H9 (cell line): ENCODE data around the gene NAMPT. TPM values are rescaled to one million over a fixed set of nuclear protein-coding genes. Genes with fewer than 3 reads are reported as not detected.

Source experiments
- DNase-seq: peaks from one replicate; pipeline ENCODE4 v3.0.0-alpha.2; 2017
- H2AFZ ChIP-seq: one replicate; pipeline ENCODE4 v1.6.1; 2013; ENCODE audit warnings: mild to moderate bottlenecking, low read length, control low read depth, moderate library complexity
- H2AK5ac ChIP-seq: 2 replicates; pipeline ENCODE4 v1.6.1; 2013; ENCODE audit warnings: low read length, control low read depth, mixed read lengths; ENCODE audit not compliant: insufficient read length
- H2BK120ac ChIP-seq: one replicate; pipeline ENCODE4 v1.6.1; 2013; ENCODE audit warnings: low read depth, mild to moderate bottlenecking, low read length, control low read depth, inconsistent platforms; ENCODE audit not compliant: poor library complexity, severe bottlenecking
- H2BK12ac ChIP-seq: 2 replicates; pipeline ENCODE4 v1.6.1; 2013; ENCODE audit warnings: low read length, control low read depth, mixed read lengths, low read depth; ENCODE audit not compliant: insufficient read length
- H2BK15ac ChIP-seq: 2 replicates; pipeline ENCODE4 v1.6.1; 2013; ENCODE audit warnings: low read depth, low read length, control low read depth
- H2BK20ac ChIP-seq: one replicate; pipeline ENCODE4 v1.6.1; 2013; ENCODE audit warnings: low read depth, mild to moderate bottlenecking, low read length, control low read depth, inconsistent platforms; ENCODE audit not compliant: poor library complexity, severe bottlenecking
- H2BK5ac ChIP-seq: 2 replicates; pipeline ENCODE4 v1.6.1; 2013; ENCODE audit warnings: low read length, control low read depth, mixed read lengths; ENCODE audit not compliant: insufficient read length
- H3K14ac ChIP-seq: 2 replicates; pipeline ENCODE4 v1.6.1; 2013; ENCODE audit warnings: low read length, control low read depth; ENCODE audit not compliant: insufficient read depth
- H3K18ac ChIP-seq: 2 replicates; pipeline ENCODE4 v1.6.1; 2013; ENCODE audit warnings: low read depth, mild to moderate bottlenecking, mixed read lengths, low read length, control low read depth; ENCODE audit not compliant: insufficient read length
- H3K23ac ChIP-seq: 2 replicates; pipeline ENCODE4 v1.6.1; 2013; ENCODE audit warnings: low read length, control low read depth, mixed read lengths, low read depth; ENCODE audit not compliant: insufficient read length
- H3K23me2 ChIP-seq: 2 replicates; pipeline ENCODE4 v1.6.1; 2013; ENCODE audit warnings: low read depth, mild to moderate bottlenecking, mixed read lengths, low read length, control low read depth; ENCODE audit not compliant: insufficient read length, poor library complexity, severe bottlenecking
- H3K27ac ChIP-seq: 2 replicates; pipeline ENCODE4 v1.5.1; 2013; ENCODE audit warnings: low read length, control low read depth, mixed read lengths, low read depth; ENCODE audit not compliant: insufficient read length
- H3K27me3 ChIP-seq: 2 replicates; pipeline ENCODE4 v1.6.1; 2013; ENCODE audit warnings: low read length, control low read depth, inconsistent platforms; ENCODE audit not compliant: insufficient read depth
- H3K4ac ChIP-seq: 2 replicates; pipeline ENCODE4 v1.6.1; 2013; ENCODE audit warnings: low read depth, mild to moderate bottlenecking, control low read depth, inconsistent platforms, low read length, moderate library complexity
- H3K4me1 ChIP-seq: 2 replicates; pipeline ENCODE4 v1.6.1; 2013; ENCODE audit warnings: low read length, control low read depth, inconsistent platforms; ENCODE audit not compliant: insufficient read depth
- H3K4me2 ChIP-seq: 2 replicates; pipeline ENCODE4 v1.6.1; 2013; ENCODE audit warnings: low read length, control low read depth, mixed read lengths; ENCODE audit not compliant: insufficient read length, insufficient read depth
- H3K56ac ChIP-seq: 2 replicates; pipeline ENCODE4 v1.6.1; 2013; ENCODE audit warnings: low read depth, mild to moderate bottlenecking, mixed read lengths, low read length, control low read depth; ENCODE audit not compliant: insufficient read length
- H3K79me1 ChIP-seq: 2 replicates; pipeline ENCODE4 v1.6.1; 2013; ENCODE audit warnings: low read depth, mild to moderate bottlenecking, moderate library complexity, low read length, control low read depth, inconsistent platforms; ENCODE audit not compliant: insufficient read depth, poor library complexity, severe bottlenecking
- H3K79me2 ChIP-seq: 2 replicates; pipeline ENCODE4 v1.6.1; 2013; ENCODE audit warnings: low read length, control low read depth, inconsistent platforms; ENCODE audit not compliant: insufficient read depth
- H3K9ac ChIP-seq: 2 replicates; pipeline ENCODE4 v1.6.1; 2013; ENCODE audit warnings: low read length, control low read depth, mixed read lengths; ENCODE audit not compliant: insufficient read length; ENCODE audit errors: extremely low read depth
- H3K9me3 ChIP-seq: one replicate; pipeline ENCODE4 v1.6.1; 2013; ENCODE audit warnings: low read depth, low read length, inconsistent platforms; ENCODE audit not compliant: control insufficient read depth
- H3T11ph ChIP-seq: one replicate; pipeline ENCODE4 v1.6.1; 2013; ENCODE audit warnings: mild to moderate bottlenecking, low read length, control low read depth, inconsistent platforms
- H4K20me1 ChIP-seq: one replicate; pipeline ENCODE4 v1.6.1; 2013; ENCODE audit not compliant: control insufficient read depth, insufficient read length, insufficient read depth
- H4K5ac ChIP-seq: 2 replicates; pipeline ENCODE4 v1.6.1; 2013; ENCODE audit warnings: low read depth, mild to moderate bottlenecking, mixed read lengths, low read length, control low read depth; ENCODE audit not compliant: insufficient read length
- H4K8ac ChIP-seq: replicated peaks from 2 replicates; pipeline ENCODE4 v1.6.1; 2013; ENCODE audit warnings: low read length, control low read depth, mixed read lengths, low read depth; ENCODE audit not compliant: insufficient read length
- H4K91ac ChIP-seq: 2 replicates; pipeline ENCODE4 v1.6.1; 2013; ENCODE audit warnings: low read depth, mild to moderate bottlenecking, moderate library complexity, mixed read lengths, low read length, control low read depth; ENCODE audit not compliant: insufficient read length
- H3K27ac Mint-ChIP-seq, 3 experiments: 2 replicates in 2 of 3; 3 replicates in 1 of 3; pipeline ENCODE4 v1.8.0; 2020 to 2021; ENCODE audit warnings: mixed read lengths in 3 of 3, mild to moderate bottlenecking in 1 of 3, moderate library complexity in 1 of 3
- H3K27me3 Mint-ChIP-seq: 2 replicates; pipeline ENCODE4 v1.8.0; 2021; ENCODE audit warnings: low read depth, mild to moderate bottlenecking, moderate library complexity, mixed read lengths
- H3K36me3 Mint-ChIP-seq, 3 experiments: 2 replicates in 2 of 3; 3 replicates in 1 of 3; pipeline ENCODE4 v1.8.0; 2020 to 2021; ENCODE audit warnings: low read depth in 3 of 3, mixed read lengths in 3 of 3; ENCODE audit not compliant: insufficient read depth in 1 of 3
- H3K4me1 Mint-ChIP-seq, 2 experiments: 2 replicates each; pipeline ENCODE4 v1.8.0; 2020; ENCODE audit warnings: mixed read lengths in 2 of 2
- H3K4me3 Mint-ChIP-seq, 2 experiments: 2 replicates in 1 of 2; 3 replicates in 1 of 2; pipeline ENCODE4 v1.8.0; 2020 to 2021; ENCODE audit warnings: mild to moderate bottlenecking in 2 of 2, mixed read lengths in 2 of 2, moderate library complexity in 1 of 2
- H3K9me3 Mint-ChIP-seq, 2 experiments: 2 replicates in 1 of 2; 3 replicates in 1 of 2; pipeline ENCODE4 v1.8.0; 2020; ENCODE audit warnings: mild to moderate bottlenecking in 2 of 2, mixed read lengths in 2 of 2, moderate library complexity in 1 of 2
- WGBS: extraction: QIAGEN DNeasy Blood & Tissue Kit; methylation state at CpG from one replicate; pipeline ENCODE4 v1.1.7; 2013; ENCODE audit warnings: missing lambda C conversion rate, low lambda C conversion rate, mixed read lengths; ENCODE audit not compliant: insufficient read length; ENCODE audit errors: extremely low coverage; 5-methylcytosine and 5-hydroxymethylcytosine counted together
- total RNA-seq: library from RNA; stranded (reverse); gene quantifications from 2 replicates; pipeline ENCODE4 v1.2.1, GENCODE V29; 2021
- TF ChIP-seq, protein P1 (sequence below): fragments of 200-600 bp; sonication (generic); conservative IDR thresholded peaks from 3 replicates; pipeline ENCODE4 v1.8.0; 2021; ENCODE audit warnings: antibody characterized with exemption, mild to moderate bottlenecking

NAMPT gene
- total RNA-seq, 1 experiment from 2014 or later = 83.5 TPM

DNA sequence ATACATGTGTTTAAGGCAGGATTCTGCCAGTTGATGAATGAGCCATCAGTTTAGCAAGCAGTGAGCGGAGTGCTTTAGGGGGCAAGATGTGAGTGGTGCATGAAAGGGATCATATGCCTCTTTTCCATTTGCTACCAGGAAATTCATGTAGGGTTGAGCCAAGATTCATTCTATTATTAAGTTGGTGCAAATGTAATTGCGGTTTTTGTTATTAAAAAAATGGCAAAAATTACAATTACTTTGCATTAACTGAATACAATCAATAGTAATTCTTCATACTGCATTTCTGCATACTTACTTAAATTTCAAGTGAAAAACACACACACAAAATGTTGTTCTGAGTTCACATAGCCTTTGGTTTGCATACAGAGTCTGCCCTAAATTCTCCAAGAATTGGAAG, 30.1 kb upstream of the NAMPT start:
- Histone ChIP-seq H3T11ph (no peak overlapping the region), H3K23ac (no peak overlapping the region), H3K27me3 (no peaks in the 10 kb centered on the region), H2BK15ac (no peak overlapping the region), H2BK5ac (no peak overlapping the region), H3K23me2 (no peaks in the 10 kb centered on the region), H3K9ac (no peak overlapping the region), H2AK5ac (no peak overlapping the region), H4K91ac (no peak overlapping the region), H3K9me3 (no peaks in the 10 kb centered on the region), H3K56ac (no peak overlapping the region), H4K8ac (no peak overlapping the region), H2AFZ (no peak overlapping the region), H4K20me1 (no peaks in the 10 kb centered on the region), H3K79me1 (no peaks in the 10 kb centered on the region), H3K4me2 (no peak overlapping the region), H3K4me1 (no peaks in the 10 kb centered on the region), H3K4ac (no peak overlapping the region), H3K27ac (no peak overlapping the region), H2BK120ac (no peak overlapping the region), H3K79me2 (no peaks in the 10 kb centered on the region), H3K18ac (no peak overlapping the region), H4K5ac (no peak overlapping the region), H2BK12ac (no peak overlapping the region), H3K14ac (no peak overlapping the region), H2BK20ac (no peak overlapping the region)
- TF ChIP-seq, protein P1, sequence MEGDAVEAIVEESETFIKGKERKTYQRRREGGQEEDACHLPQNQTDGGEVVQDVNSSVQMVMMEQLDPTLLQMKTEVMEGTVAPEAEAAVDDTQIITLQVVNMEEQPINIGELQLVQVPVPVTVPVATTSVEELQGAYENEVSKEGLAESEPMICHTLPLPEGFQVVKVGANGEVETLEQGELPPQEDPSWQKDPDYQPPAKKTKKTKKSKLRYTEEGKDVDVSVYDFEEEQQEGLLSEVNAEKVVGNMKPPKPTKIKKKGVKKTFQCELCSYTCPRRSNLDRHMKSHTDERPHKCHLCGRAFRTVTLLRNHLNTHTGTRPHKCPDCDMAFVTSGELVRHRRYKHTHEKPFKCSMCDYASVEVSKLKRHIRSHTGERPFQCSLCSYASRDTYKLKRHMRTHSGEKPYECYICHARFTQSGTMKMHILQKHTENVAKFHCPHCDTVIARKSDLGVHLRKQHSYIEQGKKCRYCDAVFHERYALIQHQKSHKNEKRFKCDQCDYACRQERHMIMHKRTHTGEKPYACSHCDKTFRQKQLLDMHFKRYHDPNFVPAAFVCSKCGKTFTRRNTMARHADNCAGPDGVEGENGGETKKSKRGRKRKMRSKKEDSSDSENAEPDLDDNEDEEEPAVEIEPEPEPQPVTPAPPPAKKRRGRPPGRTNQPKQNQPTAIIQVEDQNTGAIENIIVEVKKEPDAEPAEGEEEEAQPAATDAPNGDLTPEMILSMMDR = no peak
- no CpG with 5 or more reads among the region's 2 CpGs for WGBS
- Mint-ChIP-seq H3K36me3 (peaks cover 2 to 4% (median 2%) of the 10 kb centered on the region in 3 experiments; a peak in 4 of 7 replicates), H3K4me3 (no peak overlapping the region), H3K4me1 (no peaks in the 10 kb centered on the region), H3K9me3 (peaks cover 17% of the 10 kb centered on the region in 2 experiments), H3K27ac (no peak overlapping the region), H3K27me3 (no peaks in the 10 kb centered on the region)
- DNase-seq = no peak
